SK-N-SH treated with all-trans-retinoic acid at 6 μM for 48 hours (cell line): ENCODE results near the gene SLC25A33.

Source experiments
- ATAC-seq: fragments of 200-7000 bp; cut with Tn5 transposase; 3 replicates; pipeline ENCODE4 v1.9.1; 2020; ENCODE audit warnings: mild to moderate bottlenecking, moderate library complexity
- ARNTL ChIP-seq: fragments of 450-650 bp; formaldehyde crosslinking; IDR thresholded peaks from 2 replicates; pipeline ENCODE4 v1.5.0; 2020; ENCODE audit warnings: low read depth, mild to moderate bottlenecking, moderate library complexity, borderline replicate concordance
- BACH2 ChIP-seq: fragments of 250-450 bp; sonication (Bioruptor Pico); IDR thresholded peaks from 2 replicates; pipeline ENCODE4 v1.9.0; 2021; ENCODE audit warnings: mild to moderate bottlenecking, borderline replicate concordance
- CREB5 ChIP-seq: fragments of 250-450 bp; sonication (Bioruptor Pico); IDR thresholded peaks from 2 replicates; pipeline ENCODE4 v1.5.1; 2020; ENCODE audit warnings: low read depth, mild to moderate bottlenecking, moderate library complexity
- CSDC2 ChIP-seq: fragments of 250-450 bp; sonication (Bioruptor Pico); IDR thresholded peaks from 2 replicates; pipeline ENCODE4 v1.5.0; 2020; ENCODE audit warnings: mild to moderate bottlenecking, moderate library complexity
- CSRNP3 ChIP-seq: fragments of 250-450 bp; sonication (Bioruptor Pico); IDR thresholded peaks from 2 replicates; pipeline ENCODE4 v1.5.1; 2021; ENCODE audit warnings: mild to moderate bottlenecking, moderate library complexity
- ESRRG ChIP-seq: fragments of 250-450 bp; sonication (Bioruptor Pico); IDR thresholded peaks from 2 replicates; pipeline ENCODE4 v1.6.1; 2021; ENCODE audit warnings: mild to moderate bottlenecking
- ISL1 ChIP-seq: fragments of 250-450 bp; sonication (Bioruptor Pico); IDR thresholded peaks from 2 replicates; pipeline ENCODE4 v2.1.2; 2022; ENCODE audit warnings: mild to moderate bottlenecking, moderate library complexity
- OSR1 ChIP-seq: fragments of 250-450 bp; sonication (Bioruptor Pico); IDR thresholded peaks from 2 replicates; pipeline ENCODE4 v1.8.0; 2022; ENCODE audit warnings: moderate library complexity, mild to moderate bottlenecking, inconsistent platforms
- PATZ1 ChIP-seq: fragments of 250-450 bp; sonication (Bioruptor Pico); IDR thresholded peaks from 2 replicates; pipeline ENCODE4 v1.8.0; 2020; ENCODE audit warnings: mild to moderate bottlenecking, moderate library complexity, borderline replicate concordance
- POU6F1 ChIP-seq: fragments of 250-450 bp; sonication (Bioruptor Pico); IDR thresholded peaks from 2 replicates; pipeline ENCODE4 v1.8.0; 2021; ENCODE audit warnings: low read depth, mild to moderate bottlenecking, moderate library complexity, borderline replicate concordance
- PPARA ChIP-seq: fragments of 250-450 bp; sonication (Bioruptor Pico); IDR thresholded peaks from 2 replicates; pipeline ENCODE4 v1.5.0; 2020; ENCODE audit warnings: mild to moderate bottlenecking, borderline replicate concordance
- RARB ChIP-seq: fragments of 250-450 bp; sonication (Bioruptor Pico); IDR thresholded peaks from 2 replicates; pipeline ENCODE4 v1.8.0; 2021; ENCODE audit warnings: mild to moderate bottlenecking, moderate library complexity
- SNAI2 ChIP-seq: fragments of 250-450 bp; sonication (Bioruptor Pico); IDR thresholded peaks from 2 replicates; pipeline ENCODE4 v1.5.0; 2020; ENCODE audit warnings: mild to moderate bottlenecking, moderate library complexity
- TCF4 ChIP-seq: fragments of 250-450 bp; sonication (Bioruptor Pico); IDR thresholded peaks from 2 replicates; pipeline ENCODE4 v1.8.0; 2021; ENCODE audit warnings: mild to moderate bottlenecking, moderate library complexity, borderline replicate concordance
- TOX ChIP-seq: fragments of 250-450 bp; sonication (Bioruptor Pico); IDR thresholded peaks from 2 replicates; pipeline ENCODE4 v1.8.0; 2021; ENCODE audit warnings: mild to moderate bottlenecking, moderate library complexity, borderline replicate concordance
- TSHZ2 ChIP-seq: fragments of 250-450 bp; sonication (Bioruptor Pico); IDR thresholded peaks from 2 replicates; pipeline ENCODE4 v1.5.0; 2020; ENCODE audit warnings: mild to moderate bottlenecking, moderate library complexity
- ZC3H10 ChIP-seq: fragments of 250-450 bp; sonication (Bioruptor Pico); IDR thresholded peaks from 2 replicates; pipeline ENCODE4 v1.5.1; 2021; ENCODE audit warnings: mild to moderate bottlenecking, moderate library complexity
- ZFP3 ChIP-seq: fragments of 250-450 bp; sonication (Bioruptor Pico); IDR thresholded peaks from 2 replicates; pipeline ENCODE4 v1.5.0; 2020; ENCODE audit warnings: mild to moderate bottlenecking, moderate library complexity
- ZNF565 ChIP-seq: fragments of 450-650 bp; formaldehyde crosslinking; conservative IDR thresholded peaks from 2 replicates; pipeline ENCODE4 v1.5.0; 2020; ENCODE audit warnings: low read depth, mild to moderate bottlenecking, moderate library complexity
- ZNF8 ChIP-seq: fragments of 450-650 bp; formaldehyde crosslinking; IDR thresholded peaks from 2 replicates; pipeline ENCODE4 v1.5.0; 2020; ENCODE audit warnings: mild to moderate bottlenecking, moderate library complexity

Gene SLC25A33

GRCh38 chr1:9590201-9590600, 50.9 kb downstream of the SLC25A33 start (continued):
- TF ChIP-seq CREB5 (CRISPR knock-in tag), result no peak

- no peak for ATAC-seq
- TF ChIP-seq CSRNP3 (CRISPR knock-in tag) (no peak), ESRRG (CRISPR knock-in tag) (no peak), OSR1 (CRISPR knock-in tag) (no peak), ZC3H10 (CRISPR knock-in tag) (no peak), TOX (CRISPR knock-in tag) (no peak), TCF4 (CRISPR knock-in tag) (no peak), PPARA (CRISPR knock-in tag) (no peak), ZFP3 (CRISPR knock-in tag) (no peak), TSHZ2 (no peak), CSDC2 (no peak), SNAI2 (no peak), RARB (no peak), POU6F1 (no peak), ZNF565 (CRISPR knock-in tag) (no peak), CREB5 (CRISPR knock-in tag) (no peak), PATZ1 (CRISPR knock-in tag) (no peak), BACH2 (no peak), ARNTL (CRISPR knock-in tag) (no peak), ISL1 (no peak), ZNF8 (no peak)
Measured at GRCh38 chr1:9590945-9591668, 51.8 kb downstream of the SLC25A33 start.
